ENCODE measurements around the gene RBM4B.

The RBM4B gene

GRCh38 chr11:66686801-66687750, 9.4 kb upstream of the RBM4B start:
- no peaks in the 10 kb centered on the region for H3K9me3 Mint-ChIP-seq
- H3K27ac Mint-ChIP-seq = no peak overlapping the region
- intact Hi-C loops (cut with micrococcal nuclease) = no loop called here
- H3K4me3 Mint-ChIP-seq = no peak overlapping the region
- no peaks in the 10 kb centered on the region for H3K36me3 Mint-ChIP-seq (ENCODE audit: low read depth)
- H3K4me1 Mint-ChIP-seq (ENCODE audit: low read depth) = no peaks in the 10 kb centered on the region
- peaks cover 1% of the 10 kb centered on the region for H3K27me3 Mint-ChIP-seq

DNA sequence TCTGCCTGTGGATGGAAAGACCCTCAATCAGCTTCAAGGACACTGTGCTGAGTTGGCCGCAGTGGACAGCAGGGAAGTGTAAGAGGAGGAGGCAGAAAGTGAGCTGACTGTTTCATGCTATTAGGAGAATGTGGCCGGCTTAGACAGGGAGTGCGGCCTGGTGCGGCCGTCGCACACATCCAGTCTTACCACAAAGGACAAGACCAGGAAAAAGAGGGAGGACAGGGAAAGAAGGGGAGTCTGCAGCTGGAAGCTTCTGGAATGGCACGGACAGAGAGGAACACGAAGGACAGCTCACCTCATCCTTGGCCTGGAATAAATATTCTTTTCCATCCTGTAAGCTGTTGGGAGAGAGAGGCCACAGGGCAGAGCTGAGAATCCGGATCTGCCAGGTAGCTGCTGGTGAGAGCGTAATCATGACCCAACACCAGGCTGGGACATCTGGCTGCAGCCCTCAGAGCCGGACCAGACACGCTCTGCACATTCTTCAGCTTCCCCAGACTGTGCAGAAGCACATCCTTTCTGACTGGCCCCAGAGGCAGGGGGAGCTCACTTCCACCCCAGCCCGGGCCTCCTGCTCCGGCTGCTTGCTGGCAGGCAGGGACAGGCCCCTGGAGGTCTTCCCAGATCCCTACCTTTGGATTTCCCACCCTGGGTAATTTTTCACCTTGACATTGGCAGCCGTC, 8.6 kb upstream of the RBM4B start:
- Mint-ChIP-seq H3K4me1 (ENCODE audit: low read depth) (no peaks in the 10 kb centered on the region), H3K4me3 (no peak overlapping the region), H3K9me3 (no peaks in the 10 kb centered on the region), H3K27ac (no peak overlapping the region), H3K36me3 (ENCODE audit: low read depth) (no peaks in the 10 kb centered on the region), H3K27me3 (peaks cover 1% of the 10 kb centered on the region)
- intact Hi-C loops (cut with micrococcal nuclease) = no loop called here

GRCh38 chr11:66685276-66686099, 7.8 kb upstream of the RBM4B start:
- Mint-ChIP-seq H3K4me3 (no peak overlapping the region), H3K27ac (no peak overlapping the region)

DNA sequence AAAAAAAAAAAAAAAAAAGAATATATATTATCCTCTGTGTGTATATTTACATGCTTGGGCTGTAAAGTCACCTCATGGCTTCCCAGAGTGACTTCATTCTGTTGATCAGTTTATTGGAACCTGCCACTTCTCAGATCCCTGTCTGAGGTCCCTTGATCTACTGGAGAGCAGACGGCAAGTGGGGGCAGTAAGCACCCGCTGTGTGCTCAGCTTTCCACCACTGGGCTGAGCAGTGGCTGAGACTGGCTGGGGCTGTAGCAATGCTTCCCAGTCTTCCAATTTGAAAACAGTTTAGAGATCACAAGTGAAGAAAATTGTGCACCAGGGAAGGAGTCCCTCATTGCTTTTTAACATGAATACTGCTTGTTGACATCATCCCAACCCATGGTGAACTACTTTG, 6.9 kb upstream of the RBM4B start:
- Mint-ChIP-seq H3K36me3 (ENCODE audit: low read depth) (no peaks in the 10 kb centered on the region), H3K4me1 (ENCODE audit: low read depth) (no peaks in the 10 kb centered on the region), H3K27me3 (peaks cover 1% of the 10 kb centered on the region), H3K9me3 (no peaks in the 10 kb centered on the region), H3K4me3 (no peak overlapping the region), H3K27ac (no peak overlapping the region)
- intact Hi-C loops (cut with micrococcal nuclease) = no loop called here

More at GRCh38 chr11:66685276-66686099, 7.8 kb upstream of the RBM4B start:
- Mint-ChIP-seq H3K9me3 (no peaks in the 10 kb centered on the region), H3K36me3 (ENCODE audit: low read depth) (no peaks in the 10 kb centered on the region), H3K27me3 (peaks cover 1% of the 10 kb centered on the region), H3K4me1 (ENCODE audit: low read depth) (no peaks in the 10 kb centered on the region)
- intact Hi-C loops (cut with micrococcal nuclease) = no loop called here

GRCh38 chr11:66683877-66684276, 6.2 kb upstream of the RBM4B start:
- no peaks in the 10 kb centered on the region for H3K4me1 Mint-ChIP-seq (ENCODE audit: low read depth)

GRCh38 chr11:66680966-66681645, 3.4 kb upstream of the RBM4B start:
- no peak overlapping the region for H3K27ac Mint-ChIP-seq
- peaks cover 15% of the 10 kb centered on the region for H3K36me3 Mint-ChIP-seq (ENCODE audit: low read depth)
- H3K4me3 Mint-ChIP-seq = no peak overlapping the region
- no peaks in the 10 kb centered on the region for H3K9me3 Mint-ChIP-seq
- peaks cover 1% of the 10 kb centered on the region for H3K27me3 Mint-ChIP-seq
- H3K4me1 Mint-ChIP-seq (ENCODE audit: low read depth) = peaks cover 21% of the 10 kb centered on the region
- intact Hi-C loops (cut with micrococcal nuclease) = no loop called here

More at GRCh38 chr11:66683877-66684276, 6.2 kb upstream of the RBM4B start:
- intact Hi-C loops (cut with micrococcal nuclease) = no loop called here
- no peak overlapping the region for H3K4me3 Mint-ChIP-seq
- peaks cover 1% of the 10 kb centered on the region for H3K27me3 Mint-ChIP-seq
- H3K36me3 Mint-ChIP-seq (ENCODE audit: low read depth) = no peaks in the 10 kb centered on the region
- no peak overlapping the region for H3K27ac Mint-ChIP-seq
- no peaks in the 10 kb centered on the region for H3K9me3 Mint-ChIP-seq

GRCh38 chr11:66676931-66677598, 622 bp downstream of the RBM4B start:
- H3K4me3 Mint-ChIP-seq = peak overlapping the region; percentile 86
- peaks cover 34% of the 10 kb centered on the region for H3K4me1 Mint-ChIP-seq (ENCODE audit: low read depth)
- intact Hi-C loops (cut with micrococcal nuclease) = loop anchor here (5.0 kb wide), 1 partner anchor 40 kb away; the partner anchor contains the start of gene RBM4
- H3K9me3 Mint-ChIP-seq = no peaks in the 10 kb centered on the region
- H3K27ac Mint-ChIP-seq = peak overlapping the region; percentile 91
- H3K27me3 Mint-ChIP-seq = no peaks in the 10 kb centered on the region
- peaks cover 26% of the 10 kb centered on the region for H3K36me3 Mint-ChIP-seq (ENCODE audit: low read depth)

DNA sequence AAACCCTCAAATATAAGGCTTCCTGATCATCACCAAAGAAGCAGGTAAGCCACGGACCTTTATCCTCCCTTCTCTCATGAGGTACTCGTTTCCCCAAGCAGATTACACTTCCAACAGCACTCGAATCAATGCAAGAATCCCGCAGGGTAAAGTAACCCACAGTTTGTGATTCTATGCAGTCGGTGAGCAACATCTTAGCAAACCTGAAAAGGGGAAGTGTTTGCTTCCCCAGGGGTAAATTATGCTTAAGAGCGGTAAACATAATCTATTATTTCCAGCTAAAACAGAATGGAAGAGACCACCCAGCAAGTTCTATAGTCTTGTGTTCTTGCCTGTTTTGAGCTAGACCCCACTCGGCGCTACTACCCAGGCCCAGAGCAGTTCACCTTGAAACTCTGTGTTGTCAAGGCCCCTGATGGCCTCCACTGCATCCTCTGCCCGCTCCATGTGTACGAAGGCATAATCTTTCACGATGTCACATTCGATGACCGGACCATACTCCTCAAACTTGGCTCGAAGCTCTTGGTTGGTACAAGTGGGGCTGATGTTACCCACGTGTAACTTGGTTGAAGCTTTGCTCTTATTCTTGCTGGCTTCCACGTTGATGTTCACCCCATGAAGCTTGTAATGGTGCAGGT, 1.3 kb downstream of the RBM4B start:
- Mint-ChIP-seq H3K27me3 (no peaks in the 10 kb centered on the region), H3K36me3 (ENCODE audit: low read depth) (peaks cover 26% of the 10 kb centered on the region), H3K27ac (peak overlapping the region; percentile 91), H3K9me3 (no peaks in the 10 kb centered on the region), H3K4me1 (ENCODE audit: low read depth) (peaks cover 34% of the 10 kb centered on the region), H3K4me3 (peak overlapping the region; percentile 86)
- intact Hi-C loops (cut with micrococcal nuclease) = loop anchor here (5.0 kb wide), 1 partner anchor 39 kb away; the partner anchor contains the start of gene RBM4

DNA sequence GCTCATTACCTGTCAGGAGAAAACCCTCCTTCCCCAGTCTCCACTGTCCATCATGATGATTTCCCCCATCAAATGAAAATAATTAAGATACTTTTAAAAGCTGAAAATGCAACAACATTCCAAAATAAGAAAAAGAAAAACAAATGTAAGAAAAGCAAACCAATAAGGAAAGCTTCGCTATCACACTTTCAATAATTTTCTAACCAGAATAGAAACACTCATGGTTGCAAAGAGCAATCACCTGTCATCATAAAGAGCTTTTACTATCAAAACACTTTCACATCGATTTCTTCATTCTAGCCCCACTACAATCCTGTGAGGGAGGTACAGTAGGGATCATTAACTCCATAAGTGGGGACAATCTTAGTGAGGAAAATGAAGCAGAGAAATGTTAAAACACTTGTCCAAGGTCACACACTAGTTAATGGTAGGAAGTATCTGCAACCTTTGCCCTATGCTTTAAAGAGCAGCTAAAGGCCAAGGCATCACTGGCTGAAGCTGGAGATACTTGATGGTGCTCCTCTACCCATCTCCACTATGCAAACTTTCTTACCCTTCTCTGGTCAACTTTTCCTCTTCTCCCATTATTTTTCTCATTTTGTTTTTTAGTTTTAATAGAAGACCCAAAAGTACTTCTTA, 2.6 kb downstream of the RBM4B start:
- Mint-ChIP-seq H3K27me3 (no peaks in the 10 kb centered on the region), H3K36me3 (ENCODE audit: low read depth) (peaks cover 35% of the 10 kb centered on the region), H3K27ac (no peak overlapping the region), H3K4me3 (no peak overlapping the region), H3K4me1 (ENCODE audit: low read depth) (peaks cover 34% of the 10 kb centered on the region), H3K9me3 (no peaks in the 10 kb centered on the region)
- intact Hi-C loops (cut with micrococcal nuclease) = loop anchor here (5.0 kb wide), 1 partner anchor 38 kb away; the partner anchor contains the start of gene RBM4

GRCh38 chr11:66670816-66671215, 6.9 kb downstream of the RBM4B start:
- H3K36me3 Mint-ChIP-seq (ENCODE audit: low read depth) = peaks cover 56% of the 10 kb centered on the region
- H3K27ac Mint-ChIP-seq = no peak overlapping the region
- H3K4me3 Mint-ChIP-seq = no peak overlapping the region
- H3K27me3 Mint-ChIP-seq = no peaks in the 10 kb centered on the region
- no peaks in the 10 kb centered on the region for H3K9me3 Mint-ChIP-seq
- H3K4me1 Mint-ChIP-seq (ENCODE audit: low read depth) = peaks cover 11% of the 10 kb centered on the region
- intact Hi-C loops (cut with micrococcal nuclease) = no loop called here

DNA sequence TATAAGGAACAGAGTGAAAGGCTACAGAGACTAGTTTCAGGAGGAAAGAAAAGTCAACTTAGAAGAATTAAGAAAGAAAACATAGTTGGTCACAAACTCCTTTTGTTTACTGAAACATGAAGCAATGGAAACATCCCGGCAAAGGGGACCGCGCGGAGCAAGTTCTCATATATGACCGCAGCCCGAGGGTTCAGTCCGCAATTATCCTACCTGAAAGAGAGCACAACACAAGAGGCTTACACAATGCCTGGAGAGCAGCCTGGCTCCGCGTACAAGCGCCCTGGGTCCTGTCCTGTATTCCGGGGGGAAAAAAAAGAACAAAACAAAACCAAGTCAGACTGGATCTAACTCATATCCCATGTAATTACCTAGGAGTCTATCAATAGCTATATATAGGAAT, 12.3 kb downstream of the RBM4B start:
- H3K4me1 Mint-ChIP-seq (ENCODE audit: low read depth) = peaks cover 6% of the 10 kb centered on the region
- no peak overlapping the region for H3K4me3 Mint-ChIP-seq
- H3K9me3 Mint-ChIP-seq = no peaks in the 10 kb centered on the region
- intact Hi-C loops (cut with micrococcal nuclease) = no loop called here
- H3K36me3 Mint-ChIP-seq (ENCODE audit: low read depth) = peaks cover 86% of the 10 kb centered on the region
- H3K27me3 Mint-ChIP-seq = no peaks in the 10 kb centered on the region
- H3K27ac Mint-ChIP-seq = no peak overlapping the region

GRCh38 chr11:66663741-66664296, 13.9 kb downstream of the RBM4B start:
- no peaks in the 10 kb centered on the region for H3K27me3 Mint-ChIP-seq
- H3K4me3 Mint-ChIP-seq = no peak overlapping the region
- H3K4me1 Mint-ChIP-seq (ENCODE audit: low read depth) = peaks cover 17% of the 10 kb centered on the region
- H3K27ac Mint-ChIP-seq = peak overlapping the region; percentile 55
- H3K9me3 Mint-ChIP-seq = no peaks in the 10 kb centered on the region
- intact Hi-C loops (cut with micrococcal nuclease) = no loop called here
- H3K36me3 Mint-ChIP-seq (ENCODE audit: low read depth) = peaks cover 85% of the 10 kb centered on the region

Measured in dendritic cell treated with granulocyte-macrophage colony-stimulating factor and Interleukin-4, amounts not matched to agents 40 ng/mL and 50 ng/mL, for 4 days (primary cell).